Measurements from ENCODE around the gene KIAA0586.

KIAA0586 gene

GRCh38 chr14:58593977-58594376, 166.5 kb downstream of the KIAA0586 start:
- FAIRE-seq = no peak
- no peak for DNase-seq (ENCODE audit: insufficient read length, low spot score)
- TF ChIP-seq, protein P1, sequence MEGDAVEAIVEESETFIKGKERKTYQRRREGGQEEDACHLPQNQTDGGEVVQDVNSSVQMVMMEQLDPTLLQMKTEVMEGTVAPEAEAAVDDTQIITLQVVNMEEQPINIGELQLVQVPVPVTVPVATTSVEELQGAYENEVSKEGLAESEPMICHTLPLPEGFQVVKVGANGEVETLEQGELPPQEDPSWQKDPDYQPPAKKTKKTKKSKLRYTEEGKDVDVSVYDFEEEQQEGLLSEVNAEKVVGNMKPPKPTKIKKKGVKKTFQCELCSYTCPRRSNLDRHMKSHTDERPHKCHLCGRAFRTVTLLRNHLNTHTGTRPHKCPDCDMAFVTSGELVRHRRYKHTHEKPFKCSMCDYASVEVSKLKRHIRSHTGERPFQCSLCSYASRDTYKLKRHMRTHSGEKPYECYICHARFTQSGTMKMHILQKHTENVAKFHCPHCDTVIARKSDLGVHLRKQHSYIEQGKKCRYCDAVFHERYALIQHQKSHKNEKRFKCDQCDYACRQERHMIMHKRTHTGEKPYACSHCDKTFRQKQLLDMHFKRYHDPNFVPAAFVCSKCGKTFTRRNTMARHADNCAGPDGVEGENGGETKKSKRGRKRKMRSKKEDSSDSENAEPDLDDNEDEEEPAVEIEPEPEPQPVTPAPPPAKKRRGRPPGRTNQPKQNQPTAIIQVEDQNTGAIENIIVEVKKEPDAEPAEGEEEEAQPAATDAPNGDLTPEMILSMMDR (IDR thresholded peaks at IDR 0.05; ENCODE audit: insufficient read depth, missing control alignments) = no peak

GRCh38 chr14:58597041-58597440, 169.5 kb downstream of the KIAA0586 start:
- TF ChIP-seq, protein P1 (IDR thresholded peaks at IDR 0.05; ENCODE audit: insufficient read depth, missing control alignments) = no peak
- no peak for FAIRE-seq

DNA sequence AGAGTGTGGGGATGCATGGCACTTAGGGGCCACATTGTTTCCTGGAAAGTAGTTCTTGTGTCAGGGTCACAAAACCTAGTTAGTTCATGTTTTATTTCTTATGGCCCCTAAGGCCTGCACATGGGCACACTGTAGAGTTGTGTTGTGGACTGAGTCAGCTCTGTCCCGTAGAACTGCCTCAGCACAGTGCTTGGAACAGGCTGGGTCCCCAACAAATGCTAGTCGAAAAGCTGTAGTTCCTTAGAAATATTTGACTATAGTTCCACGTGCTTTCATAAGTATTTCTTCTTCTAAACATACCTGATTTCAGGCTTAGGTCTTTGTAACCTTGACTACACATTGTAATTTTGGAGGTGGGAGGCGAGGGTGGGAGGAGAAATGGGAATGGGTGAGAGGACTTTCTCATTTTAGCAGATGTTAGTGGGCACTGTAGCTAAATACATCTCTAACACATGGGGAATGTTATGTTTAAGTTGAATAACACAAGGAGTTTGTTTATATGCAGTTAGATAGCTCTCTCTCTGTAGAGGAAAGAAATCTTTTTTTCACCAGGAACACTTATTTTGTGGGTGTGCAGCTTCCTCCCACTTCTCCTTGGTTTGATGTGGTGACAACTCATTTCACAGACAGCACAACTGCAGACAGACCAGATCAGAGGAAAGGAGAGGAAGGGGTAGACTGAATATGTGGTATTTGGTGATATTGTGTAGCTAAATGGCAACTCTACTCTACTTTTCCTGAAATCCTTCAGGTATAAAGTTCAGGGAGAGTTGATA, 170.7 kb downstream of the KIAA0586 start:
- FAIRE-seq = no peak
- DNase-seq (ENCODE audit: insufficient read length, low spot score) = no peak
- TF ChIP-seq, protein P1 (IDR thresholded peaks at IDR 0.05; ENCODE audit: insufficient read depth, missing control alignments) = no peak

More at GRCh38 chr14:58597041-58597440, 169.5 kb downstream of the KIAA0586 start:
- peak; percentile 14 for DNase-seq (ENCODE audit: insufficient read length, low spot score)

- TF ChIP-seq, protein P1 (IDR thresholded peaks at IDR 0.05; ENCODE audit: insufficient read depth, missing control alignments) = no peak
- no peak for DNase-seq (ENCODE audit: insufficient read length, low spot score)
- no peak for FAIRE-seq
Measured at GRCh38 chr14:58598804-58599525, 171.4 kb downstream of the KIAA0586 start.

GRCh38 chr14:58599707-58600106, 172.2 kb downstream of the KIAA0586 start:
- FAIRE-seq (no peak), DNase-seq (ENCODE audit: insufficient read length, low spot score) (no peak)
- TF ChIP-seq, protein P1 (IDR thresholded peaks at IDR 0.05; ENCODE audit: insufficient read depth, missing control alignments) = no peak

All from D721Med (cell line).